ENCODE results near the gene GRIN2A.

- no peak for TF ChIP-seq POLR2A (IDR thresholded peaks at IDR 0.05; ENCODE audit: low read depth, low read length)
- TF ChIP-seq POLR2AphosphoS5 (IDR thresholded peaks at IDR 0.05; ENCODE audit: insufficient read depth, low read depth, low read length): no peak
- TF ChIP-seq MYC (IDR thresholded peaks at IDR 0.05; ENCODE audit: low read depth, low read length): no peak
- TF ChIP-seq CTCF (IDR thresholded peaks at IDR 0.05; ENCODE audit: extremely low read depth in 1 of 2, insufficient read depth in 1 of 2, low read depth in 1 of 2, low read length in 2 of 2): no peak
- TF ChIP-seq EZH2 (IDR thresholded peaks at IDR 0.05; ENCODE audit: borderline replicate concordance, low read depth, low read length, severe bottlenecking): no peak
- TF ChIP-seq JUN (IDR thresholded peaks at IDR 0.05; ENCODE audit: borderline replicate concordance, insufficient read depth, insufficient read length, low read depth): no peak
- TF ChIP-seq MAX (IDR thresholded peaks at IDR 0.05; ENCODE audit: insufficient read depth, insufficient read length): no peak
These were observed 360.3 kb downstream of the GRIN2A start for GRCh38 chr16:9821970-9822369.
